Kidney epithelial cell (primary cell): ENCODE data around the gene CNTN5. TPM values are rescaled to one million over a fixed set of nuclear protein-coding genes. Genes with fewer than 3 reads are reported as not detected.

ENCODE experiments used
- DNase-seq: peaks from one replicate; pipeline ENCODE4 v3.0.0-alpha.2; 2010; ENCODE audit warnings: low read depth
- H3K27me3 ChIP-seq: 2 replicates; pipeline ENCODE4 v1.6.0; 2011; ENCODE audit warnings: low read length; ENCODE audit not compliant: control insufficient read depth, insufficient read depth
- H3K36me3 ChIP-seq: 2 replicates; pipeline ENCODE4 v1.5.1; 2011; ENCODE audit warnings: low read length; ENCODE audit not compliant: control insufficient read depth, insufficient read depth
- H3K4me3 ChIP-seq: 2 replicates; pipeline ENCODE4 v1.5.1; 2011; ENCODE audit warnings: low read depth, mild to moderate bottlenecking, control low read depth, low read length
- total RNA-seq: library from RNA; depleted of rRNA; stranded (reverse); fragments of >200 nt; gene quantifications from 2 replicates; pipeline ENCODE4 v1.2.3, GENCODE V29; 2015
- TF ChIP-seq, protein P1 (sequence below): IDR thresholded peaks from 2 replicates; pipeline ENCODE4 v1.5.1; 2011; ENCODE audit warnings: mild to moderate bottlenecking, moderate library complexity, low read length, control low read depth, inconsistent platforms; ENCODE audit not compliant: insufficient read depth, poor library complexity, severe bottlenecking

The CNTN5 gene
- total RNA-seq, 1 donor from 2014 or later, result 0.29 TPM

GRCh38 chr11:99693941-99694492 is 673.3 kb downstream of the CNTN5 start:
- DNase-seq, result peak; percentile 21
- H3K4me3 ChIP-seq, result no peak overlapping the region
- H3K36me3 ChIP-seq, result no peaks in the 10 kb centered on the region
- H3K27me3 ChIP-seq, result no peaks in the 10 kb centered on the region
- TF ChIP-seq, protein P1, sequence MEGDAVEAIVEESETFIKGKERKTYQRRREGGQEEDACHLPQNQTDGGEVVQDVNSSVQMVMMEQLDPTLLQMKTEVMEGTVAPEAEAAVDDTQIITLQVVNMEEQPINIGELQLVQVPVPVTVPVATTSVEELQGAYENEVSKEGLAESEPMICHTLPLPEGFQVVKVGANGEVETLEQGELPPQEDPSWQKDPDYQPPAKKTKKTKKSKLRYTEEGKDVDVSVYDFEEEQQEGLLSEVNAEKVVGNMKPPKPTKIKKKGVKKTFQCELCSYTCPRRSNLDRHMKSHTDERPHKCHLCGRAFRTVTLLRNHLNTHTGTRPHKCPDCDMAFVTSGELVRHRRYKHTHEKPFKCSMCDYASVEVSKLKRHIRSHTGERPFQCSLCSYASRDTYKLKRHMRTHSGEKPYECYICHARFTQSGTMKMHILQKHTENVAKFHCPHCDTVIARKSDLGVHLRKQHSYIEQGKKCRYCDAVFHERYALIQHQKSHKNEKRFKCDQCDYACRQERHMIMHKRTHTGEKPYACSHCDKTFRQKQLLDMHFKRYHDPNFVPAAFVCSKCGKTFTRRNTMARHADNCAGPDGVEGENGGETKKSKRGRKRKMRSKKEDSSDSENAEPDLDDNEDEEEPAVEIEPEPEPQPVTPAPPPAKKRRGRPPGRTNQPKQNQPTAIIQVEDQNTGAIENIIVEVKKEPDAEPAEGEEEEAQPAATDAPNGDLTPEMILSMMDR, result no peak

DNA sequence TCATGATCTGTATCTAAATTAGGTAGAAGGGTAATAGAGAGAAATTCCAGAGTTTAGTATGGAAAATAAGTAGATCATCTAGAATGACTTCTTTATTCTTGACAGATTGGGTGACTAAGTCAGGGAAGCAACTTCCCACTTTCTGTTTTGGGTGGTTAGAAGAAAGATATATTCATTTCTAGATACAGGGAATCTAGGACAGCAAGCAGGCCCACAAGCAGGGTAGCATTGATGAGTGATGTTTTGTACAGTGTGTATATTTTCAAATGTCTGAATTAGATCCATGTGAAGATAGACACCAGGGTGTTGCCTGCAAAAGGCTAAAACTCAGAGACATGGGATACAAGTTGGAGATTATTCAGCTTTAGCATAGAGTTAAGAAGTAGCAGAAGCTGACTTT is 674.4 kb downstream of the CNTN5 start:
- TF ChIP-seq, protein P1, result no peak
- DNase-seq, result no peak
- no peaks in the 10 kb centered on the region for H3K27me3 ChIP-seq
- H3K4me3 ChIP-seq, result no peak overlapping the region
- no peaks in the 10 kb centered on the region for H3K36me3 ChIP-seq

- no peak for DNase-seq
- Histone ChIP-seq H3K4me3 (no peak overlapping the region), H3K36me3 (no peaks in the 10 kb centered on the region), H3K27me3 (no peaks in the 10 kb centered on the region)
- TF ChIP-seq, protein P1, result no peak
Observed at GRCh38 chr11:99706848-99707247, 686.1 kb downstream of the CNTN5 start.

DNA sequence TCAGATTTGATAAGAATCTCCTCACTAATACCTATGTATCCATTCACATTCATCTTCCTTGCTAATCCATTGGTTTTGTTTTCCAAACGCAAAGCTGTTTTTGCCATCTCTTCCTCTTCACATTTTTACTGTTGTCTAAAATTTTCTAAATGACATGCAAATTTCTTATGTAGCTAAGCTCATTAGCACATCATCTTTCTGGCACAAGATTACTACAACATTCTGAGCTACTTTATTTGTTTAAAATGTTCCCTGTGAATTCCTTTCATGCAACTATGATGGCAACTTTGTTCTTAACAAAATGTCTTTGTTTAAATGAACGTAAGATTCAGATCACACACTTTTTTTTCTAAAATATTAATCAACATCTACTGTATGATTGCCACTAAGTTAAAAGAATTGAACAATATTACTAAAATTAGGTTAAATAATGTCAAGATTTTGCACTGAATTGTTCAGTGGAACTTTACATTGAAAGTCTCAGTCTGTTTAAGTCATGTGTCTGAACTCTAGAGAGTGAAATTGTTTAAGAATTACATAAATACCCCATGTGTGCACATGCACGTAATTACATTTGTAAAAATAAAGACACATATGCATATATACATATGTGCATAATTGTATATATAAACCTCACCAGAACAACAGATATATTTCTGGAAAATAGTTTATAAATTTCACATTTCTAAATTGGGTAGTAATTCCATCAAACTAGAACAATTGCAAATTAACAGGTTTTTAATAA is 688.4 kb downstream of the CNTN5 start:
- no peaks in the 10 kb centered on the region for H3K36me3 ChIP-seq
- TF ChIP-seq, protein P1, result no peak
- DNase-seq, result no peak

GRCh38 chr11:99716302-99716701 is 695.6 kb downstream of the CNTN5 start:
- TF ChIP-seq, protein P1, result no peak
- DNase-seq, result no peak
- Histone ChIP-seq H3K4me3 (no peak overlapping the region), H3K27me3 (no peaks in the 10 kb centered on the region), H3K36me3 (no peaks in the 10 kb centered on the region)

More for the DNA sequence above, 688.4 kb downstream of the CNTN5 start:
- Histone ChIP-seq H3K27me3 (no peaks in the 10 kb centered on the region), H3K4me3 (no peak overlapping the region)
